Astrocyte (in vitro differentiated cells and primary cell): ENCODE results near the gene ADAMTS19.

Experiments
- EZH2 ChIP-seq: IDR thresholded peaks from 2 replicates; pipeline ENCODE4 v1.6.1; 2012; ENCODE audit warnings: mild to moderate bottlenecking, low read length, inconsistent platforms; ENCODE audit not compliant: insufficient read depth
- TF ChIP-seq, protein P1 (sequence below): IDR thresholded peaks from 2 replicates; pipeline ENCODE4 v1.5.1; 2011; ENCODE audit warnings: low read depth, mild to moderate bottlenecking, inconsistent platforms, low read length, moderate library complexity; ENCODE audit not compliant: insufficient read depth

GRCh38 chr5:129629575-129629974 lies 169.5 kb downstream of the ADAMTS19 start:
- TF ChIP-seq, protein P1, sequence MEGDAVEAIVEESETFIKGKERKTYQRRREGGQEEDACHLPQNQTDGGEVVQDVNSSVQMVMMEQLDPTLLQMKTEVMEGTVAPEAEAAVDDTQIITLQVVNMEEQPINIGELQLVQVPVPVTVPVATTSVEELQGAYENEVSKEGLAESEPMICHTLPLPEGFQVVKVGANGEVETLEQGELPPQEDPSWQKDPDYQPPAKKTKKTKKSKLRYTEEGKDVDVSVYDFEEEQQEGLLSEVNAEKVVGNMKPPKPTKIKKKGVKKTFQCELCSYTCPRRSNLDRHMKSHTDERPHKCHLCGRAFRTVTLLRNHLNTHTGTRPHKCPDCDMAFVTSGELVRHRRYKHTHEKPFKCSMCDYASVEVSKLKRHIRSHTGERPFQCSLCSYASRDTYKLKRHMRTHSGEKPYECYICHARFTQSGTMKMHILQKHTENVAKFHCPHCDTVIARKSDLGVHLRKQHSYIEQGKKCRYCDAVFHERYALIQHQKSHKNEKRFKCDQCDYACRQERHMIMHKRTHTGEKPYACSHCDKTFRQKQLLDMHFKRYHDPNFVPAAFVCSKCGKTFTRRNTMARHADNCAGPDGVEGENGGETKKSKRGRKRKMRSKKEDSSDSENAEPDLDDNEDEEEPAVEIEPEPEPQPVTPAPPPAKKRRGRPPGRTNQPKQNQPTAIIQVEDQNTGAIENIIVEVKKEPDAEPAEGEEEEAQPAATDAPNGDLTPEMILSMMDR: no peak
- no peak for TF ChIP-seq EZH2
